GM18951 (cell line): Measurements from ENCODE around the gene SMG6.
A peak's percentile ranks its signal among the peaks of the same experiment; 100 is the strongest.

Experiments
- POLR2A ChIP-seq: IDR thresholded peaks from 4 replicates; pipeline ENCODE4 v1.6.1; 2011; ENCODE audit warnings: mild to moderate bottlenecking; ENCODE audit not compliant: insufficient read length, insufficient read depth; ENCODE audit errors: extremely low read depth
- in situ Hi-C: fragments of 300-500 bp; cut with MboI; formaldehyde crosslinking; loops from one replicate; pipeline ENCODE4 v1.12.0; 2022; ENCODE audit warnings: low sequenced_read_pairs, mixed read lengths, inconsistent platforms; ENCODE audit not compliant: unreplicated experiment

Gene SMG6

GRCh38 chr17:2223617-2223927 lies 80.0 kb downstream of the SMG6 start:
- in situ Hi-C loops = no loop called here
- no peak for TF ChIP-seq POLR2A

- no peak for TF ChIP-seq POLR2A
- in situ Hi-C loops = no loop called here
Observed at GRCh38 chr17:2222901-2223616, 80.5 kb downstream of the SMG6 start.

GRCh38 chr17:2222301-2222700 lies 81.3 kb downstream of the SMG6 start:
- no peak for TF ChIP-seq POLR2A

GRCh38 chr17:2218426-2218825 lies 85.2 kb downstream of the SMG6 start:
- no peak for TF ChIP-seq POLR2A
- in situ Hi-C loops = no loop called here

More at GRCh38 chr17:2222301-2222700, 81.3 kb downstream of the SMG6 start:
- in situ Hi-C loops = no loop called here

GRCh38 chr17:2215616-2216364 lies 87.8 kb downstream of the SMG6 start:
- peak; percentile 79 for TF ChIP-seq POLR2A
- in situ Hi-C loops = no loop called here

- no peak for TF ChIP-seq POLR2A
- in situ Hi-C loops = no loop called here
Observed at GRCh38 chr17:2214929-2215615, 88.5 kb downstream of the SMG6 start.

- in situ Hi-C loops = no loop called here
- TF ChIP-seq POLR2A = no peak
Observed at GRCh38 chr17:2214047-2214928, 89.3 kb downstream of the SMG6 start.

GRCh38 chr17:2213291-2213960 lies 90.2 kb downstream of the SMG6 start:
- no peak for TF ChIP-seq POLR2A
- in situ Hi-C loops = no loop called here

- TF ChIP-seq POLR2A = no peak
- in situ Hi-C loops = no loop called here
Observed at GRCh38 chr17:2212400-2212981, 91.1 kb downstream of the SMG6 start.

GRCh38 chr17:2211661-2212399 lies 91.8 kb downstream of the SMG6 start:
- in situ Hi-C loops = no loop called here
- TF ChIP-seq POLR2A = no peak

GRCh38 chr17:2210726-2211125 lies 92.9 kb downstream of the SMG6 start:
- in situ Hi-C loops = no loop called here
- TF ChIP-seq POLR2A = no peak
